ENCODE data around the gene HDAC10. TPM values are rescaled to one million over a fixed set of nuclear protein-coding genes. Genes with fewer than 3 reads are reported as not detected.

HDAC10 gene
- total RNA-seq, 5 donors from 2014 or later (not counting 1 experiment from before 2014, with no cell fraction given) = 101 to 152 (median 128) TPM

GRCh38 chr22:50266994-50267393, 15.9 kb upstream of the HDAC10 start:
- 90% methylated on average over 28 of the region's 37 CpGs for WGBS (ENCODE audit: insufficient coverage)
- POLR2A ChIA-PET = no interaction called here

GRCh38 chr22:50264946-50265669, 14.0 kb upstream of the HDAC10 start:
- no peaks in the 10 kb centered on the region for H3K36me3 Mint-ChIP-seq
- Histone ChIP-seq H3K36me3 (ENCODE audit: control insufficient read depth in 2 of 2, extremely low read depth in 1 of 2, insufficient read depth in 1 of 2, low read length in 1 of 2) (no peaks in the 10 kb centered on the region), H3K27me3 (replicated peaks in 1 of 2; ENCODE audit: control insufficient read depth in 2 of 2, extremely low read depth in 1 of 2, insufficient read depth in 2 of 2, low read length in 1 of 2) (peaks cover 0 to 39% of the 10 kb centered on the region in 2 experiments), H3K4me3 (ENCODE audit: control insufficient read depth in 1 of 2, extremely low read depth in 1 of 2, low read length in 1 of 2) (no peak overlapping the region), H3K9me3 (no peaks in the 10 kb centered on the region), H3K27ac (ENCODE audit: low read length) (no peak overlapping the region), H3K4me1 (ENCODE audit: control insufficient read depth in 1 of 2, extremely low read depth in 1 of 2, insufficient read depth in 2 of 2, low read length in 2 of 2) (peaks cover 0 to 38% of the 10 kb centered on the region in 2 experiments)
- H3K9me3 Mint-ChIP-seq = no peaks in the 10 kb centered on the region
- POLR2A ChIA-PET = no interaction called here
- CTCF ChIA-PET = interaction anchor here in 1 of 2 donors (1.2 kb wide), 1 partner anchor 13 kb away, joined by 3 read pairs; no protein-coding TSS in a partner anchor
- H3K27ac Mint-ChIP-seq = no peak overlapping the region
- DNase-seq (no peak), ATAC-seq (replicated peaks in 1 of 4) (no peak)
- peaks cover 12 to 17% (median 15%) of the 10 kb centered on the region in 3 donors for H3K4me1 Mint-ChIP-seq
- 84% methylated on average over 6 of the region's 15 CpGs for WGBS (ENCODE audit: insufficient coverage)
- peaks cover 6 to 17% of the 10 kb centered on the region in 2 donors for H3K27me3 Mint-ChIP-seq
- no peak overlapping the region for H3K4me3 Mint-ChIP-seq

More at GRCh38 chr22:50266994-50267393, 15.9 kb upstream of the HDAC10 start:
- CTCF ChIA-PET = no interaction called here
- peaks cover 5 to 16% of the 10 kb centered on the region in 2 donors for H3K27me3 Mint-ChIP-seq
- Histone ChIP-seq H3K27me3 (replicated peaks in 1 of 2; ENCODE audit: control insufficient read depth in 2 of 2, extremely low read depth in 1 of 2, insufficient read depth in 2 of 2, low read length in 1 of 2) (peaks cover 0 to 37% of the 10 kb centered on the region in 2 experiments), H3K36me3 (ENCODE audit: control insufficient read depth in 2 of 2, extremely low read depth in 1 of 2, insufficient read depth in 1 of 2, low read length in 1 of 2) (no peaks in the 10 kb centered on the region), H3K4me3 (ENCODE audit: control insufficient read depth in 1 of 2, extremely low read depth in 1 of 2, low read length in 1 of 2) (no peak overlapping the region), H3K9me3 (no peaks in the 10 kb centered on the region), H3K4me1 (ENCODE audit: control insufficient read depth in 1 of 2, extremely low read depth in 1 of 2, insufficient read depth in 2 of 2, low read length in 2 of 2) (peaks cover 2 to 43% of the 10 kb centered on the region in 2 experiments), H3K27ac (ENCODE audit: low read length) (no peak overlapping the region)
- DNase-seq (no peak), ATAC-seq (replicated peaks in 1 of 4) (no peak)
- H3K27ac Mint-ChIP-seq = no peak overlapping the region
- H3K36me3 Mint-ChIP-seq = no peaks in the 10 kb centered on the region
- H3K4me3 Mint-ChIP-seq = no peak overlapping the region
- H3K9me3 Mint-ChIP-seq = no peaks in the 10 kb centered on the region
- peaks cover 12 to 23% (median 17%) of the 10 kb centered on the region in 3 donors for H3K4me1 Mint-ChIP-seq

GRCh38 chr22:50264104-50264745, 13.2 kb upstream of the HDAC10 start:
- POLR2A ChIA-PET = no interaction called here
- H3K4me3 Mint-ChIP-seq = no peak overlapping the region

GRCh38 chr22:50262973-50263617, 12.0 kb upstream of the HDAC10 start:
- H3K4me1 Mint-ChIP-seq = peaks cover 6 to 8% (median 7%) of the 10 kb centered on the region in 3 donors
- H3K27me3 Mint-ChIP-seq = peaks cover 14 to 30% of the 10 kb centered on the region in 2 donors
- no peaks in the 10 kb centered on the region for H3K9me3 Mint-ChIP-seq
- no peak overlapping the region for H3K4me3 ChIP-seq (ENCODE audit: control insufficient read depth in 1 of 2, extremely low read depth in 1 of 2, low read length in 1 of 2)
- no peaks in the 10 kb centered on the region for H3K36me3 Mint-ChIP-seq
- no peak overlapping the region for H3K27ac ChIP-seq (ENCODE audit: low read length)
- H3K4me3 Mint-ChIP-seq = no peak overlapping the region
- H3K27me3 ChIP-seq (replicated peaks in 1 of 2; ENCODE audit: control insufficient read depth in 2 of 2, extremely low read depth in 1 of 2, insufficient read depth in 2 of 2, low read length in 1 of 2) = peaks cover 0 to 42% of the 10 kb centered on the region in 2 experiments
- H3K36me3 ChIP-seq (ENCODE audit: control insufficient read depth in 2 of 2, extremely low read depth in 1 of 2, insufficient read depth in 1 of 2, low read length in 1 of 2) = no peaks in the 10 kb centered on the region
- DNase-seq (no peak), ATAC-seq (replicated peaks in 1 of 4) (no peak)
- H3K4me1 ChIP-seq (ENCODE audit: control insufficient read depth in 1 of 2, extremely low read depth in 1 of 2, insufficient read depth in 2 of 2, low read length in 2 of 2) = peaks cover 0 to 21% of the 10 kb centered on the region in 2 experiments
- ChIA-PET CTCF (no interaction called here), POLR2A (no interaction called here)
- WGBS (ENCODE audit: insufficient coverage) = 72% methylated on average over 4 of the region's 9 CpGs
- H3K27ac Mint-ChIP-seq = no peak overlapping the region
- H3K9me3 ChIP-seq = no peaks in the 10 kb centered on the region

More at GRCh38 chr22:50264104-50264745, 13.2 kb upstream of the HDAC10 start:
- 81% methylated on average over 15 of the region's 15 CpGs for WGBS (ENCODE audit: insufficient coverage)
- H3K4me3 ChIP-seq (ENCODE audit: control insufficient read depth in 1 of 2, extremely low read depth in 1 of 2, low read length in 1 of 2) = no peak overlapping the region
- Mint-ChIP-seq H3K4me1 (peaks cover 11 to 15% (median 12%) of the 10 kb centered on the region in 3 donors), H3K36me3 (no peaks in the 10 kb centered on the region), H3K27me3 (peaks cover 6 to 21% of the 10 kb centered on the region in 2 donors), H3K9me3 (no peaks in the 10 kb centered on the region), H3K27ac (no peak overlapping the region)
- ATAC-seq (replicated peaks in 1 of 4) (no peak), DNase-seq (no peak)
- H3K4me1 ChIP-seq (ENCODE audit: control insufficient read depth in 1 of 2, extremely low read depth in 1 of 2, insufficient read depth in 2 of 2, low read length in 2 of 2) = peaks cover 0 to 31% of the 10 kb centered on the region in 2 experiments
- CTCF ChIA-PET = no interaction called here
- no peaks in the 10 kb centered on the region for H3K9me3 ChIP-seq
- peaks cover 0 to 39% of the 10 kb centered on the region in 2 experiments for H3K27me3 ChIP-seq (replicated peaks in 1 of 2; ENCODE audit: control insufficient read depth in 2 of 2, extremely low read depth in 1 of 2, insufficient read depth in 2 of 2, low read length in 1 of 2)
- H3K27ac ChIP-seq (ENCODE audit: low read length) = no peak overlapping the region
- H3K36me3 ChIP-seq (ENCODE audit: control insufficient read depth in 2 of 2, extremely low read depth in 1 of 2, insufficient read depth in 1 of 2, low read length in 1 of 2) = no peaks in the 10 kb centered on the region

- Mint-ChIP-seq H3K27me3 (peaks cover 14 to 31% of the 10 kb centered on the region in 2 donors), H3K4me1 (peaks cover 6 to 7% (median 7%) of the 10 kb centered on the region in 3 donors), H3K36me3 (no peaks in the 10 kb centered on the region), H3K4me3 (peak overlapping the region; percentile 41 to 75 (median 47)), H3K27ac (no peak overlapping the region), H3K9me3 (no peaks in the 10 kb centered on the region)
- H3K36me3 ChIP-seq (ENCODE audit: control insufficient read depth in 2 of 2, extremely low read depth in 1 of 2, insufficient read depth in 1 of 2, low read length in 1 of 2) = no peaks in the 10 kb centered on the region
- ATAC-seq (replicated peaks in 1 of 4) (no peak), DNase-seq (no peak)
- WGBS (ENCODE audit: insufficient coverage) = 37% methylated on average over 7 of the region's 7 CpGs
- ChIA-PET CTCF (interaction anchor here in 1 of 2 donors (1.5 kb wide), 1 partner anchor 10 kb away, joined by 4 read pairs; no protein-coding TSS in a partner anchor), POLR2A (no interaction called here)
- no peaks in the 10 kb centered on the region for H3K9me3 ChIP-seq
- peaks cover 0 to 18% of the 10 kb centered on the region in 2 experiments for H3K4me1 ChIP-seq (ENCODE audit: control insufficient read depth in 1 of 2, extremely low read depth in 1 of 2, insufficient read depth in 2 of 2, low read length in 2 of 2)
- peaks cover 0 to 42% of the 10 kb centered on the region in 2 experiments for H3K27me3 ChIP-seq (replicated peaks in 1 of 2; ENCODE audit: control insufficient read depth in 2 of 2, extremely low read depth in 1 of 2, insufficient read depth in 2 of 2, low read length in 1 of 2)
- no peak overlapping the region for H3K27ac ChIP-seq (ENCODE audit: low read length)
- H3K4me3 ChIP-seq (ENCODE audit: control insufficient read depth in 1 of 2, extremely low read depth in 1 of 2, low read length in 1 of 2) = no peak overlapping the region
These were observed 11.4 kb upstream of the HDAC10 start for GRCh38 chr22:50262460-50262911.
